ENCODE results near the gene RNF182.

GRCh38 chr6:13902922-13903321 lies 21.8 kb upstream of the RNF182 start:
- TF ChIP-seq EZH2 (IDR thresholded peaks at IDR 0.05) = no peak
- TF ChIP-seq POLR2AphosphoS5 (IDR thresholded peaks at IDR 0.05; ENCODE audit: borderline replicate concordance, low read depth, low read length) = no peak
- TF ChIP-seq FOXP2 (optimal IDR thresholded peaks at IDR 0.05; ENCODE audit: control extremely low read depth, extremely low read length, insufficient read depth) = no peak
